Lung (tissue), 12 donors: ENCODE results near the gene RCSD1. TPM values are rescaled to one million over a fixed set of nuclear protein-coding genes. Genes with fewer than 3 reads are reported as not detected.

ENCODE experiments used
- ATAC-seq: fragments of 200-7000 bp; cut with Tn5 transposase; one replicate; pipeline ENCODE4 v1.9.1; 2020; ENCODE audit warnings: moderate number of reproducible peaks; ENCODE audit not compliant: insufficient read depth, low FRiP score
- DNase-seq, 3 donors: peaks; one replicate each; pipeline ENCODE4 v3.0.0-alpha.2; 2013 to 2017
- H3K27ac ChIP-seq, 2 donors: one replicate each; pipeline ENCODE4 v1.5.1; 2013; ENCODE audit warnings: mild to moderate bottlenecking in 2 of 2, moderate library complexity in 2 of 2, control low read depth in 1 of 2, inconsistent platforms in 1 of 2, low read depth in 1 of 2, low read length in 1 of 2
- H3K27me3 ChIP-seq, 3 donors: one replicate each; pipeline ENCODE4 v1.5.1; 2013; ENCODE audit warnings: low read length in 2 of 3; ENCODE audit not compliant: control insufficient read depth in 3 of 3, insufficient read depth in 3 of 3
- H3K36me3 ChIP-seq, 4 donors: one replicate each; pipeline ENCODE4 v1.5.1; 2013; ENCODE audit warnings: low read length in 4 of 4, mild to moderate bottlenecking in 1 of 4, moderate library complexity in 1 of 4; ENCODE audit not compliant: control insufficient read depth in 4 of 4, insufficient read depth in 4 of 4
- H3K4me1 ChIP-seq, 5 donors: one replicate each; pipeline ENCODE4 v1.5.1; 2013; ENCODE audit warnings: low read length in 5 of 5, mild to moderate bottlenecking in 2 of 5, moderate library complexity in 1 of 5; ENCODE audit not compliant: control insufficient read depth in 5 of 5, insufficient read depth in 5 of 5
- H3K4me3 ChIP-seq: one replicate; pipeline ENCODE4 v1.5.1; 2013; ENCODE audit warnings: mild to moderate bottlenecking, control low read depth, moderate library complexity
- H3K9ac ChIP-seq, 2 donors: one replicate each; pipeline ENCODE4 v1.5.1; 2013; ENCODE audit warnings: low read length in 2 of 2, control low read depth in 1 of 2; ENCODE audit not compliant: insufficient read depth in 1 of 2
- H3K9me3 ChIP-seq, 4 donors: one replicate each; pipeline ENCODE4 v1.5.1; 2013; ENCODE audit warnings: low read length in 3 of 4, mild to moderate bottlenecking in 1 of 4, moderate library complexity in 1 of 4; ENCODE audit not compliant: control insufficient read depth in 4 of 4, insufficient read depth in 3 of 4
- WGBS, 2 donors: extraction: QIAGEN DNeasy Blood & Tissue Kit; methylation state at CpG; one replicate each; pipeline ENCODE4 v1.1.7; 2013; 5-methylcytosine and 5-hydroxymethylcytosine counted together
- polyA plus RNA-seq, 2 donors: library from polyadenylated mRNA; stranded (reverse); fragments of 200-250 nt; gene quantifications; one replicate each; pipeline ENCODE4 v1.2.1, GENCODE V29; 2013
- total RNA-seq, 2 donors: library from RNA; depleted of rRNA in 1 of 2; stranded (reverse); fragments of >200 nt in 1 of 2; gene quantifications; one replicate each; pipeline ENCODE4 v1.2.1, GENCODE V29; 2014 to 2021
- TF ChIP-seq, protein P1 (sequence below): IDR thresholded peaks from 2 replicates; pipeline ENCODE4 v1.5.1; 2012; ENCODE audit warnings: mild to moderate bottlenecking; ENCODE audit errors: control extremely low read depth, extremely low read depth
- donor health status: control.
- donor health status: control.
- donor health status: Bipolar disorder and iron deficiency.
- donor health status: healthy.
- donor health status: DM: yes; HTN: yes; CAD: no.

The RCSD1 gene
- total and polyA plus RNA-seq, 4 donors: 7.6 to 29.4 (median 23.8) TPM

GRCh38 chr1:167635156-167635648 is 5.2 kb downstream of the RCSD1 start:
- Histone ChIP-seq H3K4me3 (no peak overlapping the region), H3K36me3 (peaks cover 0 to 4% (median 0%) of the 10 kb centered on the region in 4 donors), H3K27me3 (peaks cover 0 to 6% (median 6%) of the 10 kb centered on the region in 3 donors), H3K9ac (peak overlapping the region in 1 of 2 donors; percentile 32), H3K27ac (peak overlapping the region in 1 of 2 donors; percentile 63), H3K4me1 (peaks cover 0 to 22% (median 16%) of the 10 kb centered on the region in 5 donors), H3K9me3 (no peaks in the 10 kb centered on the region)
- DNase-seq (peak; percentile 59 to 75 (median 67)), ATAC-seq (no peak)
- 69 to 82% methylated on average over 19 of the region's 19 CpGs for WGBS, 2 donors
- TF ChIP-seq, protein P1, sequence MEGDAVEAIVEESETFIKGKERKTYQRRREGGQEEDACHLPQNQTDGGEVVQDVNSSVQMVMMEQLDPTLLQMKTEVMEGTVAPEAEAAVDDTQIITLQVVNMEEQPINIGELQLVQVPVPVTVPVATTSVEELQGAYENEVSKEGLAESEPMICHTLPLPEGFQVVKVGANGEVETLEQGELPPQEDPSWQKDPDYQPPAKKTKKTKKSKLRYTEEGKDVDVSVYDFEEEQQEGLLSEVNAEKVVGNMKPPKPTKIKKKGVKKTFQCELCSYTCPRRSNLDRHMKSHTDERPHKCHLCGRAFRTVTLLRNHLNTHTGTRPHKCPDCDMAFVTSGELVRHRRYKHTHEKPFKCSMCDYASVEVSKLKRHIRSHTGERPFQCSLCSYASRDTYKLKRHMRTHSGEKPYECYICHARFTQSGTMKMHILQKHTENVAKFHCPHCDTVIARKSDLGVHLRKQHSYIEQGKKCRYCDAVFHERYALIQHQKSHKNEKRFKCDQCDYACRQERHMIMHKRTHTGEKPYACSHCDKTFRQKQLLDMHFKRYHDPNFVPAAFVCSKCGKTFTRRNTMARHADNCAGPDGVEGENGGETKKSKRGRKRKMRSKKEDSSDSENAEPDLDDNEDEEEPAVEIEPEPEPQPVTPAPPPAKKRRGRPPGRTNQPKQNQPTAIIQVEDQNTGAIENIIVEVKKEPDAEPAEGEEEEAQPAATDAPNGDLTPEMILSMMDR: no peak

DNA sequence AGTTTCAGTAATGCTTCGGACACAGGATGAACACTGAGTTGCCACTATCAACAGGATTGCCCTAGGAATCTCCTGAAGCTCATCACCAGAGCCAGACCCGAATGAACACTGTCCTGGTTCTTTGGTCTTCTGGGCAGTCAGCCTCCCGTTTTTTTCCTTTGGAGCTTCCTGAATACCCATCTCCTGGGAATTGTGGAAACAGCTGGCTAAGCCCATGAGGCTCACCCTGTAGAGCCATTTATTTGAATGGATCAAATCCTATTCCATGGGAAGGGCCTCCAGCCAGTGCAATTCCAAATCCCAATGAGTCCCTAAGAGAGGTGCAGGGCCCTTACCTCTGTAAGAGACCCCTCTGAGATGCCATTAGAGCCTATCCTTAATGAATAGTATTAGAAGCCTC is 5.9 kb downstream of the RCSD1 start:
- no peak for DNase-seq
- WGBS, 2 donors: 78 to 91% methylated on average over 3 of the region's 3 CpGs
- Histone ChIP-seq H3K4me3 (no peak overlapping the region), H3K9me3 (no peaks in the 10 kb centered on the region), H3K36me3 (peaks cover 0 to 5% (median 0%) of the 10 kb centered on the region in 4 donors), H3K9ac (peak overlapping the region in 1 of 2 donors; percentile 32), H3K4me1 (peaks cover 0 to 22% (median 16%) of the 10 kb centered on the region in 5 donors), H3K27ac (peak overlapping the region in 1 of 2 donors; percentile 63), H3K27me3 (peaks cover 0 to 2% (median 0%) of the 10 kb centered on the region in 3 donors)
- no peak for ATAC-seq
- TF ChIP-seq, protein P1: no peak

DNA sequence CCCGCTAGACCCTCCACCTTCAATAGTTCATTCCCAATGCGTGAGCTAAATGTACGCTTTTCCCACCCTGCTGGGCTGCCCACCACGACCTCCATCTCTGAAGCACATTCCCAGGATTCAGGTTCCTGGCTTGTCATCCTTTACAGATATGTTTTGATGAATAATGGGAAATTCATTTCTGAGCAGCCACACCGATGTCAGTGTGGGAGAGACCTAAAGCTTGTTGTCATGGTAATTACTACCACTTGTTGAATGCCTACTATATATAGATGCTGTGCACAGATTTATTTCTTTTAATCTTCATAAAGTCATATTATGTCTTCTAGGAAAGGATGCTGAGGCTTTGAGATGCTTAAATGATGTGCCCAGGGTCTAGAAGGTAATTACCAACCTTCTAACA is 8.0 kb downstream of the RCSD1 start:
- no peak overlapping the region for H3K27ac ChIP-seq
- no peak for ATAC-seq
- H3K36me3 ChIP-seq: peaks cover 0 to 6% (median 0%) of the 10 kb centered on the region in 4 donors
- peaks cover 0 to 16% (median 9%) of the 10 kb centered on the region in 5 donors for H3K4me1 ChIP-seq
- no peak overlapping the region for H3K4me3 ChIP-seq
- DNase-seq: no peak
- 63 to 73% methylated on average over 5 of the region's 5 CpGs for WGBS, 2 donors
- H3K27me3 ChIP-seq: no peaks in the 10 kb centered on the region
- TF ChIP-seq, protein P1: no peak
- H3K9me3 ChIP-seq: no peaks in the 10 kb centered on the region
- no peak overlapping the region for H3K9ac ChIP-seq

- 91 to 96% methylated on average over 8 of the region's 8 CpGs for WGBS, 2 donors
- Histone ChIP-seq H3K4me3 (no peak overlapping the region), H3K27me3 (no peaks in the 10 kb centered on the region), H3K36me3 (peaks cover 0 to 6% (median 0%) of the 10 kb centered on the region in 4 donors), H3K27ac (no peak overlapping the region), H3K4me1 (peaks cover 0 to 15% (median 11%) of the 10 kb centered on the region in 5 donors), H3K9me3 (no peaks in the 10 kb centered on the region), H3K9ac (no peak overlapping the region)
- DNase-seq: no peak
- no peak for ATAC-seq
- TF ChIP-seq, protein P1: no peak
These were observed 10.0 kb downstream of the RCSD1 start for GRCh38 chr1:167640051-167640450.
